Muscle of leg (tissue), 11 donors: ENCODE measurements around the gene C1orf105. TPM values are rescaled to one million over a fixed set of nuclear protein-coding genes. Genes with fewer than 3 reads are reported as not detected.
"Not testable (repeated sequence)": the region's sequence is repeated elsewhere in the genome, so short reads cannot be mapped to it uniquely, and the experiment has no call there.

Experiments
- DNase-seq: peaks from one replicate; pipeline ENCODE4 v3.0.0; 2013
- H3K27ac ChIP-seq: one replicate; pipeline ENCODE4 v1.5.1; 2013; ENCODE audit warnings: mild to moderate bottlenecking, low read length, control low read depth
- H3K27me3 ChIP-seq: one replicate; pipeline ENCODE4 v1.6.1; 2013; ENCODE audit warnings: low read length; ENCODE audit not compliant: control insufficient read depth, insufficient read depth
- H3K36me3 ChIP-seq: one replicate; pipeline ENCODE4 v1.6.1; 2013; ENCODE audit warnings: low read length; ENCODE audit not compliant: control insufficient read depth, insufficient read depth
- H3K4me1 ChIP-seq: one replicate; pipeline ENCODE4 v1.6.1; 2013; ENCODE audit warnings: low read length; ENCODE audit not compliant: control insufficient read depth, insufficient read depth
- H3K4me3 ChIP-seq: one replicate; pipeline ENCODE4 v1.5.1; 2013; ENCODE audit warnings: low read length, control low read depth
- H3K9me3 ChIP-seq: replicated peaks from 2 replicates; pipeline ENCODE4 v1.6.1; 2013; ENCODE audit warnings: low read depth, low read length; ENCODE audit not compliant: control insufficient read depth
- WGBS: methylation state at CpG from one replicate; pipeline ENCODE4 v1.1.5; 2013; ENCODE audit warnings: missing lambda C conversion rate; ENCODE audit not compliant: insufficient coverage; 5-methylcytosine and 5-hydroxymethylcytosine counted together
- polyA plus RNA-seq, 8 donors: library from polyadenylated mRNA; unstranded; fragments of 120-200 nt; gene quantifications; one replicate each; pipeline versions ENCODE4 v1.2.1 to v1.2.3, GENCODE V29; 2013; ENCODE audit warnings: inconsistent platforms in 1 of 8, low replicate concordance in 1 of 8; ENCODE audit not compliant: insufficient read length in 8 of 8, insufficient read depth in 1 of 8
- total RNA-seq: library from RNA; stranded (reverse); fragments of 120-200 nt; gene quantifications from one replicate; pipeline ENCODE4 v1.2.4, GENCODE V29; 2013

C1orf105 gene
- total and polyA plus RNA-seq, 9 donors, result 85.2 to 174 (median 99.6) TPM

GRCh38 chr1:172417557-172417956 lies 2.9 kb upstream of the C1orf105 start:
- Histone ChIP-seq H3K27ac (no peak overlapping the region), H3K4me3 (no peak overlapping the region), H3K9me3 (no peaks in the 10 kb centered on the region), H3K27me3 (no peaks in the 10 kb centered on the region), H3K36me3 (peaks cover 2% of the 10 kb centered on the region), H3K4me1 (peaks cover 5% of the 10 kb centered on the region)
- 57% methylated on average over 1 of the region's 1 CpG for WGBS
- no peak for DNase-seq

DNA sequence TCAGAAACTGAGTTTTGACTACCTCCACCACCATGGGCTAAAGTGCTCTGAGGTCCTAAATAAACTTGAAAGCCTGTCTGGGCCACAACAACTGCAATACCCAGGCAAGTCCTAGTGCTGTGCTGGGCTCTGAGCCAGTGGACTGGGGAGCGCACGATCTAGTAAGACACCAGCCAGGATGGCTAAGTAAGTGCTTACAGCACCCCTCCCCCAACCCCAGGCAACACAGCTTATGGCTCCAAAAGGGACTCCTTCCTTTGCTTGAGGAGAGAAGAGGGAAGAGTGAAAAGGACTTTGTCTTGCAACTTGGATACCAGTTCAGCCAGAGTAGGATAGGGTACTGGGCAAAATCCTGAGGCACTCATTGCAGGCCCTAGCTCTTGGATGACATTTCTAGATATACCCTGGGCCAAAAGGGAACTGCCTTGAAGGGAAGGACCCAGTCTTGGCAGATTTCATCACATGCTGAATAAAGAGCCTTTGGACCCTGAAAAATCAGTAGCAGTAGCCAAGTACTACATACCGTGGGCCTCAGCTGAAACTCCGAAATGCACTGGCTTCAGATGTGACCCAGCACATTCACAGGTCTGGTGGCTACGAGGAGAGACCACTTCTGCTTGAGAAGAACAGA lies 1.6 kb downstream of the C1orf105 start:
- no peak for DNase-seq
- H3K27me3 ChIP-seq, result no peaks in the 10 kb centered on the region
- H3K9me3 ChIP-seq, result no peaks in the 10 kb centered on the region
- H3K27ac ChIP-seq, result no peak overlapping the region
- H3K36me3 ChIP-seq, result no peaks in the 10 kb centered on the region
- H3K4me3 ChIP-seq, result no peak overlapping the region
- peaks cover 5% of the 10 kb centered on the region for H3K4me1 ChIP-seq
- 86% methylated on average over 3 of the region's 5 CpGs for WGBS

- Histone ChIP-seq H3K27ac (no peak overlapping the region), H3K4me1 (peaks cover 5% of the 10 kb centered on the region)
- 100% methylated on average over 1 of the region's 2 CpGs for WGBS
Measured at GRCh38 chr1:172423336-172423735, 2.9 kb downstream of the C1orf105 start.

DNA sequence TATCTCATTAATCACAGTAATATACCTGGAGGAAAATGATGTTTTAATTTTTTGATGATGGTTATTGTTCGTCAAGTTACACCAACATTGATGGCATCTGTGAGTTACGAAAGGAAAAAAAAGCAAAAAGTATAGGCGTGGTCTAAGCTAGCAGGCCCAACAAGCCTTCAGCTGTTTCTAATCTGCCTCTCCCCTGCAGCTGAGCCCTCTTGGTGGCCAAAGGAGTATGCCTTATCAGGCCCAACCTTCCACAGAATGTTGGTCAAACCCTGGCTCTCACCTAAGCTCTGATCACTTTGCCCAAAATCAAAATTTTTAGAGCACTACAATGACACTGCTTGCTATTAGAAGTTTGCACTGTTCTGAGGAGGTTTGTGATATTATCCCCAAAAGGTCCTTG lies 4.9 kb downstream of the C1orf105 start:
- H3K4me1 ChIP-seq, result peaks cover 5% of the 10 kb centered on the region
- 100% methylated on average over 3 of the region's 3 CpGs for WGBS
- no peaks in the 10 kb centered on the region for H3K36me3 ChIP-seq
- H3K9me3 ChIP-seq, result no peaks in the 10 kb centered on the region
- H3K27ac ChIP-seq, result no peak overlapping the region
- H3K27me3 ChIP-seq, result no peaks in the 10 kb centered on the region
- no peak for DNase-seq
- H3K4me3 ChIP-seq, result no peak overlapping the region

More at GRCh38 chr1:172423336-172423735, 2.9 kb downstream of the C1orf105 start:
- Histone ChIP-seq H3K27me3 (no peaks in the 10 kb centered on the region), H3K9me3 (no peaks in the 10 kb centered on the region), H3K36me3 (no peaks in the 10 kb centered on the region), H3K4me3 (no peak overlapping the region)
- no peak for DNase-seq

- Histone ChIP-seq H3K4me3 (no peak overlapping the region), H3K9me3 (no peaks in the 10 kb centered on the region), H3K36me3 (no peaks in the 10 kb centered on the region), H3K4me1 (peaks cover under 1% of the 10 kb centered on the region), H3K27ac (no peak overlapping the region), H3K27me3 (no peaks in the 10 kb centered on the region)
- DNase-seq, result no peak
- WGBS, result 78% methylated on average over 2 of the region's 2 CpGs
Measured at GRCh38 chr1:172427191-172427590, 6.7 kb downstream of the C1orf105 start.

DNA sequence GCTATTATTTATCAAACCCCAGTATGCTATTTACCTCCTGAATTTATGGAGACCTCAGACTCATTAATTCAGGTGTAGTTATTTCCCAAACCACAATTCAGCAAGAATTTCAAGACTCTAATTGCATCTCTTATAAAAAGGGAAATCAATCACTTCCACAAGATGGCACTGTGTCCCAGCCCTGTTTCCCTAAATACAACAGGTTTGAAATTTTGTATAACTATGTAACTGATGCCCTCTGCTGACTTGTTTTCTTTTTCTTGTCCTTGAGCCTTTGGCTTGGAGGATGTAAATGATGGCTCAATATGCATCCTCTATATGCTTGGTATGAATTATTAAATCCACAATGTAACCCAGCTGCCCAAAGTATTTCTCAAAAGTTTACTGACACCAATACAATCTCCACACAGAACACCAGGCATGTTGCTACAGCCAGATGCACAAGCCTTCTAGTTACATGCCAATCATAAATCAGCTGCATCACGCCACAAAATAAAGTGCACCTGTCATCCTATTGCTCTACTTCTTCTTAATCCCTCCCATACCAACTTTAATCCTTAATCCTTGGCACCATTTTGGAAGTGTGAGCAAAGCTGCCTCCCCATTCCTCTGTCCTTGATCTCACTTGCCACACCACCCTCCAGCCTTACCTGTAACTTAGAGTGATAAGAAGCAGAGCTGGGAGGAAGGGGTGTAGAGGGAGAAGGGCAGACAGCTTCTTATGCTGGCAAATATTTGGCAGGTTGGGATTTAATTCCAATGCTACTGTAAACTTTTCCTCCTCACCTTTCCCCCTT lies 9.0 kb downstream of the C1orf105 start:
- no peaks in the 10 kb centered on the region for H3K36me3 ChIP-seq
- WGBS, result 71% methylated on average over 1 of the region's 1 CpG
- H3K27me3 ChIP-seq, result no peaks in the 10 kb centered on the region
- H3K4me1 ChIP-seq, result no peaks in the 10 kb centered on the region
- no peak overlapping the region for H3K4me3 ChIP-seq
- H3K9me3 ChIP-seq, result no peaks in the 10 kb centered on the region
- no peak overlapping the region for H3K27ac ChIP-seq
- peak; percentile 91 for DNase-seq

GRCh38 chr1:172430128-172430454 lies 9.6 kb downstream of the C1orf105 start:
- no peaks in the 10 kb centered on the region for H3K4me1 ChIP-seq
- H3K27ac ChIP-seq, result no peak overlapping the region
- no peaks in the 10 kb centered on the region for H3K9me3 ChIP-seq
- H3K27me3 ChIP-seq, result no peaks in the 10 kb centered on the region
- no peak for DNase-seq
- no peaks in the 10 kb centered on the region for H3K36me3 ChIP-seq
- H3K4me3 ChIP-seq, result no peak overlapping the region
- WGBS, result no CpG with 5 or more reads among the region's 1 CpG

DNA sequence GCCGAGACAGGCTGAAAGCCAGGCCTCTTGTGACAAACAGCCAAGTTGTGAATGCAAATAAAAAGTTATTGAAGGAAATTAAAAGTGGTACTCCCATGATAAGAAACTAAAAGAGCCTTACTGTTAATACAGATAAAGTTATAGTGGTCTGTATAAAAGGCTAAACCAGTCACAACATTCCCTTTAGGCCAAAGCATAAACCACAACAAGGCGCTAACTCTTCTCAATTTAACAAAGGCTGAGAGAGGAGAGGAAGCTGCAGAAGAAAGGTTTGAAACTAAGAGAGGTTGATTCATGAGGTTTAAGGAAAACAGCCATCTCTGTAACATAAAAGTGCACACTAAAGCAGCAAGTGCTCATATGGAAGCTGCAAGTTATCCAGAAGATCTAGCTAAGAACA lies 10.7 kb downstream of the C1orf105 start:
- H3K9me3 ChIP-seq, result no peaks in the 10 kb centered on the region
- no peak overlapping the region for H3K27ac ChIP-seq
- WGBS, result no CpG with 5 or more reads among the region's 2 CpGs
- no peaks in the 10 kb centered on the region for H3K36me3 ChIP-seq
- no peak for DNase-seq
- H3K4me3 ChIP-seq, result no peak overlapping the region
- H3K4me1 ChIP-seq, result no peaks in the 10 kb centered on the region
- no peaks in the 10 kb centered on the region for H3K27me3 ChIP-seq

DNA sequence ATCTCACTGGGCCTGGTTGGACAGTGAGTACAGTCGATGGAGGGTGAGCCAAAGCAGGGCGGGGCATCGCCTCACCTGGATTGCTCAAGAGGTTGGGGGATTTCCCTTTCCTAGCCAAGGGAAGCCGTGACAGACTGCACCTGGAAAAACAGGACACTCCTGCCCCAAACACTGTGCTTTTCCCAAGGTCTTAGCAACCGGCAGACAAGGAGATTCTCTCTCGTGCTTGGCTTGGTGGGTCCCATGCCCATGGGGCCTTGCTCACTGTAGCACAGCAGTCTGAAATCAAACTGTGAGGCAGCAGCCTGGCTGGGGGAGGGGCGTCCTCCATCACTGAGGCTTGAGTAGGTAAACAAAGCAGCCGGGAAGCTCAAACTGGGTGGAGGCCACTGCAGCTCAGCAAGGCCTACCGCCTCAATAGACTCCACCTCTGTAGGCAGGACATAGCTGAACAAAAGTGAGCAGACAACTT lies 11.3 kb downstream of the C1orf105 start:
- H3K4me1 ChIP-seq, result no peaks in the 10 kb centered on the region
- DNase-seq, result no peak
- no peaks in the 10 kb centered on the region for H3K27me3 ChIP-seq
- H3K27ac ChIP-seq, result no peak overlapping the region
- 70% methylated on average over 8 of the region's 9 CpGs for WGBS
- H3K4me3 ChIP-seq, result no peak overlapping the region
- H3K36me3 ChIP-seq, result no peaks in the 10 kb centered on the region
- no peaks in the 10 kb centered on the region for H3K9me3 ChIP-seq

DNA sequence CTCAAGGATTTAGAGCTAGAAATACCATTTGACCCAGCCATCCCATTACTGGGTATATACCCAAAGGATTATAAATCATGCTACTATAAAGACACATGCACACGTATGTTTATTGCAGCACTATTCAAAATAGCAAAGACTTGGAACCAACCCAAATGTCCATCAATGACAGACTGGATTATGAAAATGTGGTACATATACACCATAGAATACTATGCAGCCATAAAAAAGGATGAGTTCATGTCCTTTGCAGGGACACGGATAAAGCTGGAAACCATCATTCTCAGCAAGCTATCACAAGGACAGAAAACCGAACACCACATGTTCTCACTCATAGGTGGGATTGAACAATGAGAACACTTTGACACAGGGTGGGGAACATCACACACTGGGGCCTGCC lies 16.7 kb downstream of the C1orf105 start:
- H3K27ac ChIP-seq, H3K4me1 ChIP-seq, H3K27me3 ChIP-seq, H3K4me3 ChIP-seq, DNase-seq, H3K9me3 ChIP-seq, H3K36me3 ChIP-seq: not testable (repeated sequence)
- no CpG with 5 or more reads among the region's 3 CpGs for WGBS
